A549 (cell line): Measurements from ENCODE around the gene TARDBP.

ENCODE experiments used
- POLR2A ChIP-seq: IDR thresholded peaks from 2 replicates; pipeline ENCODE4 v1.6.1; 2012; ENCODE audit warnings: mild to moderate bottlenecking, low read length
- RCOR1 ChIP-seq: fragments of 150-350 bp; IDR thresholded peaks from 2 replicates; pipeline ENCODE4 v1.6.1; 2014; ENCODE audit warnings: antibody characterized with exemption, low read length, low read depth
- TF ChIP-seq, protein P1 (sequence below): fragments of >200 bp; sonication (Bioruptor Twin); formaldehyde crosslinking; IDR thresholded peaks from 3 replicates; pipeline ENCODE4 v1.5.1; 2016

DNA sequence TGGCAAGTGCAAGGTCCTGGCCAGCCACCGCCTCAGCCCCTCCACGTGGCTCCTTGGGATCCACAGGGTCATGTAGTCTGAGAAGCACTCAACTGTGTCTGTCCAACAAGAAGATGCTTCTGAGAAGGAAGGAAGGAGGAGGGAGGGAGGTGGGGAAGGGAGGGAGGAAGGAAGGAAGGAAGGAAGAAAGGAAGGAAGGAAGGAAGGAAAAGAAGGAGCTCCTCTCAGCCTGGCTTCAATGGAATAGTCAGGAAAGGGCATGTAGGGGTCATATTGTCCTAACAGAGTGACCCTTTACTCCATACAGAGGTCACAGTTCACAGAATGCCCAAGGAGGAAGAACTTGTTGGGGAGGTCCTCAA is 42.5 kb upstream of the TARDBP start:
- TF ChIP-seq RCOR1 = no peak
- TF ChIP-seq POLR2A = no peak
- TF ChIP-seq, protein P1, sequence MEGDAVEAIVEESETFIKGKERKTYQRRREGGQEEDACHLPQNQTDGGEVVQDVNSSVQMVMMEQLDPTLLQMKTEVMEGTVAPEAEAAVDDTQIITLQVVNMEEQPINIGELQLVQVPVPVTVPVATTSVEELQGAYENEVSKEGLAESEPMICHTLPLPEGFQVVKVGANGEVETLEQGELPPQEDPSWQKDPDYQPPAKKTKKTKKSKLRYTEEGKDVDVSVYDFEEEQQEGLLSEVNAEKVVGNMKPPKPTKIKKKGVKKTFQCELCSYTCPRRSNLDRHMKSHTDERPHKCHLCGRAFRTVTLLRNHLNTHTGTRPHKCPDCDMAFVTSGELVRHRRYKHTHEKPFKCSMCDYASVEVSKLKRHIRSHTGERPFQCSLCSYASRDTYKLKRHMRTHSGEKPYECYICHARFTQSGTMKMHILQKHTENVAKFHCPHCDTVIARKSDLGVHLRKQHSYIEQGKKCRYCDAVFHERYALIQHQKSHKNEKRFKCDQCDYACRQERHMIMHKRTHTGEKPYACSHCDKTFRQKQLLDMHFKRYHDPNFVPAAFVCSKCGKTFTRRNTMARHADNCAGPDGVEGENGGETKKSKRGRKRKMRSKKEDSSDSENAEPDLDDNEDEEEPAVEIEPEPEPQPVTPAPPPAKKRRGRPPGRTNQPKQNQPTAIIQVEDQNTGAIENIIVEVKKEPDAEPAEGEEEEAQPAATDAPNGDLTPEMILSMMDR = no peak
